ENCODE data around the gene ZCCHC8. TPM values are rescaled to one million over a fixed set of nuclear protein-coding genes. Genes with fewer than 3 reads are reported as not detected.
A peak's percentile ranks its signal among the peaks of the same experiment; 100 is the strongest.

Gene ZCCHC8
- polyA plus RNA-seq, 1 experiment, result 12.7 TPM

- ChIA-PET POLR2A (no interaction called here), CTCF (interaction anchor here (0.7 kb wide), 1 partner anchor 251 kb away, joined by 3 read pairs; no protein-coding TSS in a partner anchor)
- Histone ChIP-seq H3K36me3 (ENCODE audit: control insufficient read depth, insufficient read depth, low read length) (peaks cover 15% of the 10 kb centered on the region), H3K4me3 (ENCODE audit: low read depth, low read length) (no peak overlapping the region), H3K27me3 (ENCODE audit: control insufficient read depth, insufficient read depth, low read length) (no peaks in the 10 kb centered on the region)
- DNase-seq (ENCODE audit: low read depth), result no peak
- no peak for TF ChIP-seq CTCF (IDR thresholded peaks at IDR 0.05; ENCODE audit: insufficient read depth, low read depth, low read length)
These were observed 3.3 kb upstream of the ZCCHC8 start for GRCh38 chr12:122503783-122504590.

GRCh38 chr12:122503147-122503751 is 2.5 kb upstream of the ZCCHC8 start:
- H3K36me3 ChIP-seq (ENCODE audit: control insufficient read depth, insufficient read depth, low read length), result peaks cover 15% of the 10 kb centered on the region
- CTCF ChIA-PET, result no interaction called here
- POLR2A ChIA-PET, result no interaction called here
- no peak overlapping the region for H3K4me3 ChIP-seq (ENCODE audit: low read depth, low read length)
- no peak for TF ChIP-seq CTCF (IDR thresholded peaks at IDR 0.05; ENCODE audit: insufficient read depth, low read depth, low read length)
- DNase-seq (ENCODE audit: low read depth), result no peak
- H3K27me3 ChIP-seq (ENCODE audit: control insufficient read depth, insufficient read depth, low read length), result no peaks in the 10 kb centered on the region

- no peak for DNase-seq (ENCODE audit: low read depth)
- Histone ChIP-seq H3K27me3 (ENCODE audit: control insufficient read depth, insufficient read depth, low read length) (no peaks in the 10 kb centered on the region), H3K36me3 (ENCODE audit: control insufficient read depth, insufficient read depth, low read length) (peaks cover 8% of the 10 kb centered on the region), H3K4me3 (ENCODE audit: low read depth, low read length) (no peak overlapping the region)
- POLR2A ChIA-PET, result interaction anchor here (0.9 to 1.3 kb wide), 3 partner anchors 10 to 95 kb away, joined by 3 to 5 read pairs (median 4); no protein-coding TSS in a partner anchor
- CTCF ChIA-PET, result interaction anchor here (0.6 to 1.7 kb wide), 2 partner anchors 16 to 22 kb away, joined by 3 to 5 read pairs; no protein-coding TSS in a partner anchor
- no peak for TF ChIP-seq CTCF (IDR thresholded peaks at IDR 0.05; ENCODE audit: insufficient read depth, low read depth, low read length)
These were observed 807 bp upstream of the ZCCHC8 start for GRCh38 chr12:122501489-122501989.

- no peak for TF ChIP-seq CTCF (IDR thresholded peaks at IDR 0.05; ENCODE audit: insufficient read depth, low read depth, low read length)
- Histone ChIP-seq H3K4me3 (ENCODE audit: low read depth, low read length) (peak overlapping the region; percentile 92), H3K36me3 (ENCODE audit: control insufficient read depth, insufficient read depth, low read length) (peaks cover 2% of the 10 kb centered on the region; the same call in 1 of the 2 replicates), H3K27me3 (ENCODE audit: control insufficient read depth, insufficient read depth, low read length) (no peaks in the 10 kb centered on the region)
- no peak for DNase-seq (ENCODE audit: low read depth)
- ChIA-PET POLR2A (interaction anchor here (0.7 to 1.3 kb wide), 3 partner anchors 27 to 127 kb away, joined by 3 to 6 read pairs (median 5); partner anchors contain the start of genes KNTC1 and RSRC2), CTCF (interaction anchor here (0.7 to 2.0 kb wide), 3 partner anchors 17 to 100 kb away, joined by 3 to 6 read pairs (median 5); no protein-coding TSS in a partner anchor)
These were observed 594 bp downstream of the ZCCHC8 start for GRCh38 chr12:122499991-122500684.

Data from BJ (cell line).